Measurements from ENCODE around the gene DIDO1.

The DIDO1 gene

DNA sequence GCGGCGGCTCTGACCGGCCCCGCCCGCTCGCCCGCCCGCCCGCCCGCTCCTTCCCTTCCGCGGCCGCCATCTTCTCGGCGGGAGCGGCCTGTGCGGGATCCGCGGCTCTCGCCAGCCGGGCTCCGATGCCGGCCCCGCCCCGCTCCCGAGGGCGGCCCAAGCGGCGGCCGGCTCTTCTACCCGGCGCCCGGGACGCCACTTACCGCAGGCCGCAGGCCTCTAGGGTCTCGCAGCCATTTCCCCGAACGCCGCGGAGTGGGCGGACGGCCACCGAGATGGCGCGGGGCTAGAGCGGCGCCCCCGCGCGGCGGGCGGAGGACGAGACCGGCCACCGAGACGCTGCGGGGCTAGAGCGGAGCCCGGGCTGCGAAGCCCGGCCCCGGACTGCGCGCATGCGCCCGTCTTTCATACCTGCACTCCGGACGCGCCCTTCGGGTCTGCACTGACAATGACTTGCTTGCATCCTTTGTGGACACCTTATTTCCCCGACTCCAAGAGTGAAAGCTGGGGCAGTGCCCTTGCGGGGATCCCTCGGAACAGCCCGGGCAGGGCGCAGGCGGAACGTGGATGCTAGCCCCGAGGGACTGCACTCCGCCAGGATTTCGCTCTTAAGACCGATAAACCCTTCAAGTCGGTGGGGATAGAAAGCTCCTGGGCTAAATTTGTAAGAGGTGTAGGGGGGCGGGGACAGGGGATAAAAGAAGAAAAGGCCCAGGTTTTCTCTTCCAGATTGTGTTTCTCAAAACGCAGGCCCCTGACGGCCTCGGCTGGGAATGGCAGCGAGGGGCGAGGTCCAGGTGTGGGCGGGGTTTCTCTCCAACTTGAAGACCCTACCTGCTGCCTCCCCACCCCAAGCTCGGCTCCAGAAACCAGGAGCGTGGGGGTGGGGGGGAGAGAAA, at the start of gene DIDO1:
Gene DIDO1, minus strand, starts transcription at position 277 of the 899 bp plus-strand sequence.
- DNase-seq (ENCODE audit: low read depth) = peak; percentile 59

DNA sequence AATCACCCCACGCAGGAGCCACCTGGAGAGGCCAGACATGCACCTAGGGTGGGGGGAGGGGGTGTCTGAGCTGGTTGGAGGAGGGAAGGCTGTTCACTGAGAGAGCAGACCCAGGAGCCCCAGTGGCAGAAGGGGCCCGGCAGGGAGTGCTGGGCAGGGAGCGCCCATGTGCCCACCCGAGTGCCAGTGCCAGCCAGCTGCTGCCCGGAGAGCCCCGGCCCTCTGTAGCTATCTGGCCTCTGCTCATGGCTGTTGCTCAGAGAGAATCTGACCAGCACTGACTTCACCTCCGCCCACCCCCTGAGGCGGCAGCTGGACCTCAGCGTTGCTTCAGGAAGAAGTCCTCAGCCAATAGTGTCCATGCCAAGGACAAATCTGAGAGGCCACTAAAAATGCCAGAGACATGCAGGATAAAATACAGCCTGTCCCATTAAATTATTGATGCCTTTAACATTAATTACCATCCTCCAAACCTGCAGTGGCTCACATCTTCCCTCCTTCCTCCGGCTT, 49.0 kb upstream of the DIDO1 start:
- no peak for DNase-seq (ENCODE audit: low read depth)

DNA sequence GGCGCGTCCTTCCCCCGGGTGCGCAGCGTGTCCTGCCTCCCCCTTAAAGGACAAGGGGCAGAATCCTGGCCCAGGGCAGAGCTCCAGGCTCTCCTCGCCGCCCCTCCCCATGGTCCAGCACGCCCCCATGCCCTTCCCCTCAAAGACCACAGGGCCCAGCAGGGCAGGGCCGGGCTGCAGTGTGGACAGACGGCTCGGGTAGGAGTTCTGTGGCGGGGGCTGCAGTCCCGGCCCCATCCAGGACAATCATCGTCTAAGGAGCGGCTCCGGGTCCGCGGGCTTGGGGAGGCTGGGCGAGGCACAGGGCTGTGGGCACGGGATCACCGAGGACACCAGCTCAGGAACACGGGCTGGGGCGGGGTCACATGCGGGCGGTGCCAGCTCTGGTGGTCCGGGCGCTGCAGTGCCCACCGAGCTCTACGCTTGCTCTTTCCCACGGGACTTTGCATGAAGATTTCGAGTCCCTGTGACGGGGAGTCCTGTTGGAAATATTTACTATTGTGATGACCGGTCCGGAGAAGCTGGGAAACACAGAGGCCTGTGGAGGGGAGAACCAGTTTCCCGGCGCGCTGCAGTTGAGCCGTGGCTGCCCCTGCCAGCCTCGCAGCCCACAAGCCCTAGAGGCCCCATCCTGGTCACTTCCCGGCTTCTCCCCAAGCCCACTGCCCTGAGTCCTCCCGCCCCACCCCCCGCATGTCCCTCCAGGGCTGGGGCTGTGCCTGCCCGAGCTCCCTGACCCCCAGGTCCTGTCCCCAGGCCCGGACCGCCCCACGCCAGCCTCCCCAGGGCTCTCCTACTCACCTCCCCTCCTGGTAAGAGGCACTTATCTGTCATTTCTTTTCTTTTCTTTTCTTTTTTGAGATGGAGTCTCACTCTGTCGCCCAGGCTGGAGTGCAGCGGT, 46.8 kb upstream of the DIDO1 start:
- DNase-seq (ENCODE audit: low read depth) = no peak

DNA sequence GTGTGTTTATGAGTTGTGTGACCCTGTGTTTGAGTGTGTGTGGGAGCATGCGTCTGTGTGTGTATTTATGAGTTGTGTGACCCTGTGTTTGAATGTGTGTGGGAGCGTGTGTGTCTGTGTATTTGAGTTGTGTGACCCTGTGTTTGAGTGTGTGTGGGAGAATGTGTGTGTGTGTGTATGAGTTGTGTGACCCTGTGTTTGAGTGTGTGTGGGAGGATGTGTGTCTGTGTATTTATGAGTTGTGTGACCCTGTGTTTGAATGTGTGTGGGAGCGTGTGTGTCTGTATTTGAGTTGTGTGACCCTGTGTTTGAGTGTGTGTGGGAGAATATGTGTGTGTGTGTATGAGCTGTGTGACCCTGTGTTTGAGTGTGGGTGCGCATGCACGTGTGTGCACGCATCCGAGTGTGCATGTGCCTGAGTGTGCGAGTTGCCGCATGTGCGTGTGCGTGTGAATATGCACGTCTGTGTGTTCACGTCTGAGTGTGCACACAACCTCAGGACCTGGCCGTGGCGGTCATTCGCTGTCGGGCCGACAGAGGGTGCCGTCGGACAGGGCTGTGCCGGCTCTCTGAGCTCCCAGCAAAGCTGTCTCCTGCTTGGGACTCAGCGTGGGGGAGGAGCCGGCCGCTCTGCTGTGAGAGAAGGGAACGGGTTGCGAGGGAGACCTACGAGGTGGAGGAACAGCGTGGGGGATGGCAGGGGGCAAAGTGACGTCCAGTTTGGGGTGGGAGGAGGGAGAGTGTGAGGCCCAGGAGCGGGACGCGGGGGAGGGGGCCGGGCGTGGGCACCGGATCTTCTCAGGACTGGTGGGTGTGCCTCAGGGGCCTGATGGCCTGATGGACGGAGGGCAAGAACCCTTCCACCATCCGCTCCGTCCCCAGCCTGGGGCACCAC, 45.9 kb upstream of the DIDO1 start:
- peak; percentile 57 for DNase-seq (ENCODE audit: low read depth)

DNA sequence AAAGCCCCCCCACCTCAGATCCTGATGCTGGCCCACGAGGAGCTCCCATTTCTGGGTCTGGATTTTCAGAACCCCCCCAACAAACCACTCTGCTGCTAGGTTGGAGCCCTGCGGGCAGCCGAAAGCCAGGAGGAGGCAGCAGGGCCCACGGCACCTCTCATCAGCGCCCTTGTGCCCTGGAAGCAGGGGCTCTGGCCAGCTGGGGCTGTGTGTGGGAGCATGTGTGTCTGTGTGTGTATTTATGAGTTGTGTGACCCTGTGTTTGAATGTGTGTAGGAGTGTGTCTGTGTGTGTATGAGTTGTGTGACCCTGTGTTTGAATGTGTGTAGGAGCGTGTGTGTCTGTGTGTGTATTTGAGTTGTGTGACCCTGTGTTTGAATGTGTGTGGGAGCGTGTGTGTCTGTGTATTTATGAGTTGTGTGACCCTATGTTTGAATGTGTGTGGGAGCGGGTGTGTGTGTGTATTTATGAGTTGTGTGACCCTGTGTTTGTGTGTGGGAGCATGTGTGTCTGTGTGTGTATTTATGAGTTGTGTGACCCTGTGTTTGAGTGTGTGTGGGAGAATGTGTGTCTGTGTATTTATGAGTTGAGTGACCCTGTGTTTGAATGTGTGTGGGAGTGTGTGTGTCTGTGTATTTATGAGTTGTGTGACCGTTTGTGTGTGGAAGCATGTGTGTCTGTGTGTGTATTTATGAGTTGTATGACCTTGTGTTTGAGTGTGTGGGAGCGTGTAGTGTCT, 45.1 kb upstream of the DIDO1 start:
- DNase-seq (ENCODE audit: low read depth) = no peak

DNA sequence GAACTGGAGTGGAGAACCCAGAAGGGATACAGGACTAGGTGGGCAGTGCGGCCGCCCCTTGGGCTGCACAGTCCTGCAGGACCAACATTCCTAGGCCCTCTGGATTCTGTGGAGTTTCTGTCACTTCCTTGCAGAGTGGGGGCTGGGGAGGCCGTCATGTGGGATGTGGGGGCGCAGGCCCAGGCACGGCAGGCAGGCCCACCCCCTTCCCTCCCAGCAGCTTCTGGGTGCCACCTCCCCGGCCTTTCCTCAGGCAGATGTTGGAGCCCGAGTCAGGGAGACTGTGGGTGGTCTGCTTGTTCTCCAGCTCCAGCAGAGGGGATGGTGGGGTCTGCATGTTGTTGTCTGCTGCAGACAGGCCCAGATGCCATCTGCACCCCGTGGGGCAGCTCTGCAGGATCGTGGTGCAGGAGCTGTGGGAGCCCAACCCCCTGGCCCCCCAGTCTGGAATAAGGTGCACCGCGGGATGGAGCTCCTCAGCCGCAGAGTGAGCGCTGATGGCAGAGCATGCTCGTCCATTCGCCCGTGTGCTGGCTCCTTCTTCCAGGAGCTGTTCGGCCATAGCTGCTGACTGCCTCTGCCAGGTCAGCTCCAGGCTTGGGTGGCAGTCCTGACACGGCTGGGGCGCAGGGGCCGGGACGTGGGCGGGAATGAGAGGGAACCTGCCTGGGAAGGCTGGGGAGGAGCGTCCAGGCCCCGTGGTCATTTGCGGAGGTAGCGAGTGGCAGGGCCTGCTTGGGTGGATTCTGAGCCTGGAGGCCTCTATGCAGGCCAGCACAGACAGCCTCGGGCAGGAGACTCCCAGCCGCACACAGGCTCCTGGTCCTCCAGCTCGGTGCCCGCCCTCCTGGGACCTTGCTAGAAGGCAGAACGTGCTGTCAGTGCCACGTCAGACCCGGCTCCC, 44.3 kb upstream of the DIDO1 start:
- DNase-seq (ENCODE audit: low read depth) = no peak

DNA sequence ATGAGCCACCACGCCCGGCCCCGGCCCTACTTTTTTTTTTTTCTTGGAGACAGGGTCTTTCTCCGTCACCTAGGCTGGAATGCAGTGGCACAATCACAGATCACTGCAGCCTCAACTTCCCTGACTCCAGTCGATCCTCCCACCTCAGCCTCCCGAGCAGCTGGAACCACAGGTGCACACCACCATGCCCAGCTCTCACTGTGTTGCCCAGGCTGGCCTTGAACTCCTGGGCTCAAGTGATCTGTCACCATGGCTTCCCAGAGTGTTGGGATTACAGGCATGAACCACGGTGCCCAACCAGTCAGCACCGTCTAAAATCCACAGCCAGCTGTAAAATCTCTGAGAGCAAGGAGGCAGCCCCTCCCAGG, 43.6 kb upstream of the DIDO1 start:
- DNase-seq (ENCODE audit: low read depth) = no peak

DNA sequence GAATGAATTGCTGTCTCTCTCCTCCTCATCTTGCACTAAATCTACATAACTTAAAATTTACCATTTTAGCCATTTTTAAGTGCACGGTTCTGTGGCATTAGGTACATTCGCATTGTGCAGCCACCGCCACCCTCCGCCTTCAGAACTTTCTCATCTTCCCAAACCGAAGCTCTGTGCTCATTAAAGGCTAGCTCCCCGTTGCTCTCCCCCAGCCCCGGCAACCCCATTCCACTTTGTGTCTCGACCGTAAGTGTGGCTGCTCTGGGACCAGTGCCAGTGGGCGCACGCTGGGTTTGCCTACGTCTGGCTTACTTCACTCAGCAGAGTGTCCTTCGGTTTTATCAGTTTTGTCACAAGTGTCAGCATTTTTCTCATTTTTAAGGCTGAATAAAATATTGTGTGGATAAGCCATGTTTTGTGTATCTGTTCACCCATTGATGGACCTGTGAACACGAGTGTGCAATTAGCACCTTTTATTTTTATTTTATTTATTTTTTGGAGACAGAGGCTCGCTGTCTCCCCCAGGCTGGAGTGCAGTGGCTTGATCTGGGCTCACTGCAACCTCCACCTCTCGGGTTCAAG, 43.0 kb upstream of the DIDO1 start:
- no peak for DNase-seq (ENCODE audit: low read depth)

DNA sequence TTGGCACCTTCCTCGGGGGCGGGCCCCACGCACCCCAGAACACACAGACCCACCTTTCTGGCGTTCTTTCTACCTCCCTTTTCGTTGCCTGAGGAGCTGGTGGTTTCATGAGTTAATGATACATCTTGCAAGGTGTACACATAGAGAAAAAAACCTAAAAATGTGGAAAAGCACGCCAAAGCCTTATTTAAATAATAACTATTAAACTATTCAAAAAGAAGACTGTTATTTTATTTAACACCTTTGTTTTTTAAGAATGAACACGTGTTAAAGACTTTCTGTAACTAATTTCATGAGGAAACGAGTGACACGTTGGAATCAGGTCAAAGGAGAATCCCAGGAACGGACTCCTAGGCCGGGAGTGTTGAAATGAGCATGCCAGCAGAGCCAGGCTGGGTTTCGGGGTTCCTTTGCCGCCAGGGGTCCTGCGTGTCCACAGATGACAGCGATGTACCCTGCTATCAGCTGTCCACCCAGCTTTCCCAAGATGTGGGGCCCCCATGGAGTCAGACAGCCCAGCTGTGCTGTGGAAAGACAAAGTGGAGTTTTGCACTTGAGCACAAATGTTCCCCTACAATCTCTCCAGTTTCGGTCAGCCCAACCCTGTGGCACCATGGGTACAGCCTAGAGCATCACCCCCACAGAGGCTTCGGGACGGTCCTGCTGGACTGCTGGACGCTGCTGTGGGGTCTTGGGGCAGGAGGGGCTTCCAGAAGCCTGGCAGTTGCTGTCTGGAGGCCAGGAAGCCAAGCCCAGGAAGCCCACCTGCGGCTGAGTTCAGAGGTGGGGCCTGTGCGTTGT, 42.3 kb upstream of the DIDO1 start:
- no peak for DNase-seq (ENCODE audit: low read depth)

DNA sequence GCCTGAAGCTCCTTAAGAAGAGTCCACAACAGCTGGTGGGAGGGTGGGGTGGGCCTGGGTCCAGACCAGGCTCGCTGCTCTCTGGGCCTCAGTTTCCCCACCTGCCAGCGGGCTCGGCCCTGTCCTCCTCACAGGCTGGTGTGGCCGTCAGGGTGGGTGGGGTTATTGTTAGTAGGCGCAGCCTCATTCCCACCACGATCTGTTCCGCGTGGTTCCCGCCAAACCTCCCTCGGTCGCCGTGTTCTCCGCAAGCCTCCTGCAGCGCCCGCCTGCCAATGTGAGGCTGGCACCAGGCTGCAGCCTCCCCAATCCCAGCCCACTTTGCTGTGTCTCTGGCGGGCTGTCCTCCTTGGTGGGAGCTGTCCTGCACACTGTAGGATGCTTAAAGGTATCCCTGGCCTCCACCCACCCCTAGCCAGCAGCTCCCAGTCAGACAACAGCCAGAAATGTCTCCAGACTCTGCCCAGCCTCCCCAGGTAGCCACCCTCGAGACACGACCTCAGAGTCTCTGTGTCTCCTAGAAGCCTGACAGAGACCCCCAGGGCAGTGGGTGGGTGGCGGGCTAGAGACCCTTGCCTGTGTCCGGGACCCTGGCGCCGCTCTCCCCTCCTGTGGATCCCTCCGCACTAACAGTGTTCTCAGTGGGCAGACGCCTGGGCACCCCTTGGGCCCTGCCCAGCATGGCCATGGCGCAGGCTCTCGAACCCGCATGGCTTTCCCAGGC, 41.5 kb upstream of the DIDO1 start:
- no peak for DNase-seq (ENCODE audit: low read depth)

DNA sequence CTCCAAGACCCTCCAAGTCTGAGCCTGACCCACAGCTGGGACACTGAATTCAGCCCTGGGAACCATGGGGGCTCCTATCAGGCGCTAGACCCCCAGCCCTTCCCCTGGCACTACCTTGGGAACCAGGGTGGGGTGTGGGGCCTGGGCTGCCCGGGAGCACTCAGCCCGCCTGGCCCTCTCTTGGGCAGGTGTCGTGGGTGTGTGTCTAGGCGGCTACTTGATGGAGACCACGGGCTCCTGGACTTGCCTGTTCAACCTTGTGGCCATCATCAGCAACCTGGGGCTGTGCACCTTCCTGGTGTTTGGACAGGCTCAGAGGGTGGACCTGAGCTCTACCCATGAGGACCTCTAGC, 40.8 kb upstream of the DIDO1 start:
- DNase-seq (ENCODE audit: low read depth) = no peak

DNA sequence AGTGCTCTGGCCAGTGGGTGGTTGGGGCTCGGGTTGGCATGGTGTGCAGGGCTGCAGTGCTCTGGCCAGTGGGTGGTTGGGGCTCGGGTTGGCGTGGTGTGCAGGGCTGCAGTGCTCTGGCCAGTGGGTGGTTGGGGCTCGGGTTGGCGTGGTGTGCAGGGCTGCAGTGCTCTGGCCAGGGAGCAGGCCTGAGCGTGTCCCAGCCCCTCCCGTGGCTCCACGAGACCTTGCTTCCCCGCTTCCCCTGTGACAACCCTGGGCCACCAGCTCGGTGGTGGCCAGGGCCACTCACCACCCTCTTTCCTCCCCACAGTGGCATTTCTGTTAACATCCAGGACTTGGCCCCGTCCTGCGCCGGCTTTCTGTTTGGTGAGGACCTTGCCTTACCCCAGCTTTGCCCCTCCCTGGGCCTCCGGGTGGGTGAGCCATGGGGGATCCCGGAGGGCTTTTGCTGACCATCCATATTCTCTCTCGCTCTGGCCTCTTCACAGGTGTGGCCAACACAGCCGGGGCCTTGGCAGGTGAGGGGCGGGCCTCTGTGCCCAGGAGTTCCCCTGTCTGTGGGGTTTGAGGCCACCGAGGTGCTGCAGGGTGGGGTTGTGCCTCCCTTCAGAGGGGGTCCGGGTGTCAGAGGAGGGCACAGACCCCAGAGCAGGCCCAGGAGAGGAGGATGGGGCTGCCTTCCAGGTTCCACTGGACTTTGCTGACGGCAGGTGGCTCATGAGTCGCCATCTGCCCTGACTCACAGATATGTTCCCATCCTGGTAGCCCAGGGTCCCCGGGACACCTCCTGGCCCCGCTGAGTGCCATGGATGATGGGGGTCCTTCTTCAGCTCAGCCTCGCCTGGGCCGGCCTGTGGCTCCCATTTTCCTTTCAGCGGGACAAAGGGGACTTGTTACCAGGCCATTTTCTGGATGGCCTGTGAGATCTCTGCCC, 40.2 kb upstream of the DIDO1 start:
- no peak for DNase-seq (ENCODE audit: low read depth)

DNA sequence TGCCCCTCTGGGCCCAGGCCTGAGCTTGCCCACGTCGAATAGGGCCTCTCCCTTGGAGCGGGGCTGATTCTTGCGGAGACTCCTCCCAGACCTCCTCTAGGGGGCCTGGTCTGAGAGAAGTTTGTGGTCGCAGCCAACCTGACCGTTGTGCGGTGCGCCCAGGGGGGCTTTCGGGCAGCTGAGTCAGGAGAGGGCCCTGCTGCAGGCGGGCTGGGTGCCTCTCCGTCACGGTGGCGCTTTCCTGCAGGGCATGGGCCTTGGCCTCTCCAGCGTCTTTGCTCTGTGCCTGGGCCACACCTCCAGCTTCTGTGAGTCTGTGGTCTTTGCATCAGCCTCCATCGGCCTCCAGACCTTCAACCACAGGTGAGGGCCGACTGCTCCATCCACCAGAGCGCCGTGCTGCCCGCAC, 39.1 kb upstream of the DIDO1 start:
- no peak for DNase-seq (ENCODE audit: low read depth)

DNA sequence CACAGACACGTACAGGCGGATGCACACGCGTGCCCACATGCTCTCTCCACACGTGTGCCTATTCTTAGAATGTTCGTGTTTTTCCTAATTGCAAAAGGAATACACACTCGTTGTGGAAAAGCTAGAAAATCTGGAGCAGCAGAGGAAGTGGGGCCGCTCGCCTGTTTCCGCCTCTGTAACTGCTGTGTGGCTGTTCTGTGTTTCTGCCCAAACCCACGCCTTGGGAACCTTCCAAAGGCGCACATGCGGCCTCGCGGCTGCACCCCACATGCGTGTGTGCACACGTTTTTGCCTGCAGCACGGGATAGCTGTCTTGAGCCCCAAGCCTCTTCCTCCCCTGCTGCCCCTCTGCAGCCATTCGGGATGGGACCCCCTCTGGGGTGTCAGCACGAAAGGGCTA, 38.4 kb upstream of the DIDO1 start:
- no peak for DNase-seq (ENCODE audit: low read depth)

DNA sequence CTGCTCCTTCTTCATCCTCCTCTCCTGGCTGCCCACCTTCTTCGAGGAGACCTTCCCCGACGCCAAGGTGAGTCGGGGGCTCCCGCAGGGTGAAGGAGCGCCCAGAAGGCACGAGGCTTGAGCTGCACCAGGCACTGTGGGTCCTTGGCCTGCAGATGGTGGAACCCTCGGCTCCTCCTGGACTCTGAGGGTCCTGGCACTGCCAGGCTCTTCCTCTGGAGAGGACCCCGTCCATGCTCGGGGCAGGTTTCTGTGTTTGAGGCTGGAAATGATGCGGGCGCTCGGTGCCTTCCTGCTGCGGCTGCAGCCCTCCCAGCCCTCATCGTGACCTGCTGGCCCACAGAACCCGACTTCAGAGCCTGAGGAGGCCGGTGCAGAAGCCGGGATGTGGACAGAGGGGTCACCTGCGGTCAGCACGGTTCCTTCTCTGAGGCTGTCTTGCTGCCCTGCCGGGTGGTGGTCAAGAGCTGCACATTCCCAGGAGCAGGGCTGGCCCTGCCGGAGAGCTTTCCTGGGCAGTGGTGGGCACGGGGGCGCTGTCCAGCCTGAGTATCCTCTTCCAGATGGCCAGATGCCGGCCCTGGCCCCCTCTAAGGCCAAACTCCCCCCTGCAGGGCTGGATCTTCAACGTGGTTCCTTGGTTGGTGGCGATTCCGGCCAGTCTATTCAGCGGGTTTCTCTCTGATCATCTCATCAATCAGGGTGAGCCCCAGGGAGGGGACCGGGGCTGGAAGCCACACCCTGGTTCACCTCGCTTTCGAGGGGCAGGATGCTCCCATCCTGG, 37.5 kb upstream of the DIDO1 start:
- DNase-seq (ENCODE audit: low read depth) = no peak

DNA sequence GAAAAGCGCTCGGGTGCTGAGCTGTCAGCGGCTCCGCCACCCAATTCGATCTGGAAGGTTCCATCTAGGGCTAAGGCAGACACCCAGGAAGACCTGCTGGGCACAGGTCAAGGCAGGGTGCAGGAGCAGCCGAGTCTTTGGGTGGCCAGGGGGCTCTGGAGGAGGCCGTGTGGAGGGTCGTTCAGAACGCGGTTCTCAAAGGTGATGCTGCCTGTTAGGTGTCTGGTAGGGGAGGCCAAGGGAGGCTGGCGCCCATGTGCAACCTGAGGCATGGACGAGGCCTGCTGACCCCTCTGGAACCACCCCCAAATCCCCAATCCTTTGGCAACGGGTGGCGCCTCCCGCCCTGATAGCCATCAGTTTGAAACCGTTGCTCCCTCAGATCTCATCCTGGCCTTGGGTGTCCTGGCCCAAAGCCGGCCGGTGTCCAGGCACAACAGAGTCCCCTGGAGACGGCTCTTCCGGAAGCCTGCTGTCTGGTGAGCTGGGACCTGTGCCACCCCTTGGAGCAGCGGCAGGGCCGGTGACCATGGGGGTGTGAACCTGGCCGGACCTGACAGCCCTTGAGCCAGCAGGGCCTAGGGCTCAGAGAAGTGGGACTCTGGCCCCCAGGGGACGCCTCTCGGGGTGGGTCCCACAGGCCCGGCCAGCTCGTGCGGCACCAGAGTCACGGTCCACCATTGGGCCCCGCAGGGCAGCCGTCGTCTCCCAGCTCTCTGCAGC, 36.7 kb upstream of the DIDO1 start:
- no peak for DNase-seq (ENCODE audit: low read depth)
